ENCODE results near the gene GABPB2. TPM values are rescaled to one million over a fixed set of nuclear protein-coding genes. Genes with fewer than 3 reads are reported as not detected.
A peak's percentile ranks its signal among the peaks of the same experiment; 100 is the strongest.

GABPB2 gene
- total and polyA plus RNA-seq, 10 donors, result 3.0 to 22.8 (median 14.6) TPM

GRCh38 chr1:151132335-151133017 is 61.9 kb downstream of the GABPB2 start:
- Histone ChIP-seq H3K27me3 (replicated peaks in 1 of 7) (no peaks in the 10 kb centered on the region), H3K27ac (no peak overlapping the region), H3K36me3 (no peaks in the 10 kb centered on the region), H3K9me3 (no peaks in the 10 kb centered on the region), H3K4me3 (peak overlapping the region in 2 of 8 donors; percentile 41 to 65), H3K4me1 (peaks cover 0 to 23% (median 15%) of the 10 kb centered on the region in 6 donors)
- TF ChIP-seq CTCF (IDR thresholded peaks at IDR 0.05 in 8 of 11, conservative IDR thresholded peaks at IDR 0.05 in 3 of 11) (no peak), POLR2A (IDR thresholded peaks at IDR 0.05) (no peak), POLR2AphosphoS5 (IDR thresholded peaks at IDR 0.05) (no peak)
- DNase-seq, result no peak
- intact Hi-C loops (cut with DNase I; ENCODE audit: low total_unique reads), result no loop called here
- WGBS, 5 donors, result 72 to 91% (median 82%) methylated on average over 37 to 74 of the region's 74 CpGs

GRCh38 chr1:151133018-151133806 is 62.7 kb downstream of the GABPB2 start:
- H3K4me1 ChIP-seq, result peaks cover 0 to 23% (median 15%) of the 10 kb centered on the region in 6 donors
- no peak for TF ChIP-seq POLR2A (IDR thresholded peaks at IDR 0.05)
- no peak for TF ChIP-seq CTCF (IDR thresholded peaks at IDR 0.05 in 8 of 11, conservative IDR thresholded peaks at IDR 0.05 in 3 of 11)
- TF ChIP-seq POLR2AphosphoS5 (IDR thresholded peaks at IDR 0.05), result no peak
- no peak overlapping the region for H3K27ac ChIP-seq
- H3K4me3 ChIP-seq, result no peak overlapping the region
- WGBS, 5 donors, result 78 to 84% (median 79%) methylated on average over 29 to 65 of the region's 65 CpGs
- H3K27me3 ChIP-seq (replicated peaks in 1 of 7), result no peaks in the 10 kb centered on the region
- no peak for DNase-seq
- no peaks in the 10 kb centered on the region for H3K36me3 ChIP-seq
- H3K9me3 ChIP-seq, result no peaks in the 10 kb centered on the region
- intact Hi-C loops (cut with DNase I; ENCODE audit: low total_unique reads), result no loop called here

GRCh38 chr1:151134396-151134795 is 63.8 kb downstream of the GABPB2 start:
- H3K9me3 ChIP-seq, result no peaks in the 10 kb centered on the region
- intact Hi-C loops (cut with DNase I; ENCODE audit: low total_unique reads), result no loop called here
- TF ChIP-seq CTCF (IDR thresholded peaks at IDR 0.05 in 8 of 11, conservative IDR thresholded peaks at IDR 0.05 in 3 of 11) (no peak), POLR2AphosphoS5 (IDR thresholded peaks at IDR 0.05) (no peak), POLR2A (IDR thresholded peaks at IDR 0.05) (no peak)
- no peak overlapping the region for H3K4me3 ChIP-seq
- no peaks in the 10 kb centered on the region for H3K36me3 ChIP-seq
- no peak for DNase-seq
- H3K27ac ChIP-seq, result no peak overlapping the region
- no peaks in the 10 kb centered on the region for H3K27me3 ChIP-seq (replicated peaks in 1 of 7)
- 91 to 100% (median 95%) methylated on average over 3 of the region's 3 CpGs for WGBS, 5 donors
- peaks cover 0 to 23% (median 15%) of the 10 kb centered on the region in 6 donors for H3K4me1 ChIP-seq

- Histone ChIP-seq H3K4me1 (peaks cover 0 to 23% (median 15%) of the 10 kb centered on the region in 6 donors), H3K36me3 (no peaks in the 10 kb centered on the region), H3K27me3 (replicated peaks in 1 of 7) (no peaks in the 10 kb centered on the region), H3K4me3 (no peak overlapping the region), H3K27ac (no peak overlapping the region), H3K9me3 (no peaks in the 10 kb centered on the region)
- intact Hi-C loops (cut with DNase I; ENCODE audit: low total_unique reads), result no loop called here
- 94 to 99% (median 96%) methylated on average over 7 of the region's 7 CpGs for WGBS, 5 donors
- no peak for TF ChIP-seq POLR2A (IDR thresholded peaks at IDR 0.05)
- TF ChIP-seq POLR2AphosphoS5 (IDR thresholded peaks at IDR 0.05), result no peak
- no peak for TF ChIP-seq CTCF (IDR thresholded peaks at IDR 0.05 in 8 of 11, conservative IDR thresholded peaks at IDR 0.05 in 3 of 11)
- DNase-seq, result no peak
Observed at GRCh38 chr1:151134991-151135390, 64.4 kb downstream of the GABPB2 start.

Measured in spleen (tissue), 11 donors.